HG03045 (cell line): ENCODE data around the gene CARMIL1.
"Not testable (repeated sequence)": the region's sequence is repeated elsewhere in the genome, so short reads cannot be mapped to it uniquely, and the experiment has no call there.

Experiments
- ATAC-seq: cut with Tn5 transposase; IDR thresholded peaks from one replicate; pipeline ENCODE4 v1.9.1; 2021; ENCODE audit warnings: mild to moderate bottlenecking, moderate library complexity; ENCODE audit not compliant: unreplicated experiment

CARMIL1 gene

DNA sequence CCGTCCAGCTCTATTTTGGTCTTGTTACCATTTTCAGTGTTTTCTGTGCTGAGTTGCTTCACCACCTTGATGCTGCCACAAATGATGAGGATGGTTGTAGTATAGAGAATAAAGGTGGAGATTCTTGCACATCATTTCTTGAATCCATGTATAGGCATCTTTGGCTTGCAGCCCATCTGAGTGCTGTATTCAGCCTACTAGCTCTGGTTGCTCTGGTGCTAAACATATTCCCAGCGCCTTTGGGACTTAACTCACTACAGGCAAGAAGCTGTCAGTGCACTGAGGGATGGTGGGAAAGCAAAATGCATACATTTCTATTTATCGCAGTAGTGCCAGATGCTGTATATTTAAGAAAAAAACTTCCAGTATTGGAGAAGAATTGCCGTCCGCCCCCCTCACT, 86.0 kb downstream of the CARMIL1 start:
- ATAC-seq, result no peak

DNA sequence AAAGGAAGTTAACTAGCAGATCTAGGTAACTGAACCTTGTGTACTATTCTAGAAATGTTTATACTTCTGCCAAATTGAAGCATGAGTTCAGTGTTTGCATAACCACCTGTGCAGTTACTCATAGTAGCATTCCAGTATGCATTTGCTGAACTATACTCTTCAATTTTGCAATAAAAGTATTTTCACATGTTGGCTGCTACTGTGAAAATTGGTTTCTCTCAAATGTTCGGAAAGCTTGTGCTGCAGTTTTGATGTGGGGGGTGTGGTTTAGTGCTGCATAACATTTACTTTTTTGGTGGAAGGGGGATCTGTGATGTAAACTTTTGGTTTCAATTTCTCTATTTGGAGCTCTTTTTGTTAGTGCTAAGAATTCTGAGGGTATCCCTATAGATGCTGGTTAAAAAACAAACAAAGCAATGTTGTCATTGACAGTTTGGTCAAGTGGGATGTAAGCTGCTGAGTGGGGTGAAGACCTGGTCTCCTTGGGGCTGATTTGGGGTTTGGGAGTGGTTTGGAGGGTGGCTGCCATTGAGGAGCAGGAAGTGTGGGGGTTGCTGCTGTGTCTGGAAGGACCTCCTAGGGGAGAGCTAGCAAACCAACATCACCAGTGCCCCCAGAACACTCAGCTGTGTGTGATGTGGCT, 87.8 kb downstream of the CARMIL1 start:
- ATAC-seq, result no peak

DNA sequence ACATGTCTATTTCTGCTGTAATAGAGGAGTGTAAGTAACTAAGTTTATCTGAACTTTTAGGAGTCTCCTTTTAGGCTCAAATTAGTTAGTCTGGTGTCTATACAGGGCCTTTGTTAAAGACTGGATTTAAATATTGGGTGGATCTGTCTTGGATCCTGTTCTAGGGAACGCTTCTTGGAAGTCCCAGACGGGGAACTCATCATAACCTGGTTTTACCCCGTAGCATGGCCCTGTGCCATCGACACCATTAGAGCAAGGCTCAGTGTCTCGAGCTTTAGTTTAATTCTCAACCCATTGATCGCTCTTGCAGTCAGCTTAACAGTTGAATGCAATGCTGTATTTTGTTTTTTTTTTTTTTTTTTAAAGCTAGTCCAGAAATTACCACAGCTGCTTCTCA, 89.9 kb downstream of the CARMIL1 start:
- ATAC-seq, result no peak

DNA sequence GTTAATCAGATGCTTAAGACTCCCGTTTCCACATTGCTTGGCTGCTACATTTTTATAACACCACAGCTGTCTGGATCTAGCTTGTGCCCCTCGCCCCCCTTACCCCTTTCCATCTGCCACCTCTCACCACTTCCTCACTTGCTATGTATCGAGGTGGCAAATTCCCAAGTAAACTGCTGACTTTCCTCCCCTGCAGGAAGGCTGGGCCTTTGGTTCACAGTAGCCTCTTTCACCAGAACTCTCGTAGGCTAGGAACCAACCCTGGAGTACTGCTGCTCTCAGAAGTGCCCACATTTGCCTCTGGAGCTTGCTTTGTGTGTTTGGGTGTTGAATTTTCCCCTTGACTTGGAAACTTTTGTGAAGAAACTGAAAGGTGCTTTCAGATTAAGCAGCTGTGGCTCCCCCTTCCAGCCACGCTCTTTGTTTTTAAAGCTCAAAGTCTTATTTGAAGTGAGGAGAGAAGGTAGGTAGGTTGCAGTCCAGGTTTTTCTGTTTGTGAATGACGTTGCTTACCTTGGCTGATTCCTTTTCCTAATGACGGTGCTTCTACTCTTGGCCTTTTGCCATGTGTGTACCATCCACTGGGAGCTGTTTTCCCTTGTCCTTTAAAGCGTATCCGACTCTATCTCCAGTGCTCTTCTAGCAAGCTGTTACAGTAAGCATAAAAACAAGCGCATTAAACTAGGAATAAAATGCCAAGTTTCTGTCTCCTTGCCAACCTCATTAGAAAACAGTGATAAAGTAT, 90.4 kb downstream of the CARMIL1 start:
- no peak for ATAC-seq

DNA sequence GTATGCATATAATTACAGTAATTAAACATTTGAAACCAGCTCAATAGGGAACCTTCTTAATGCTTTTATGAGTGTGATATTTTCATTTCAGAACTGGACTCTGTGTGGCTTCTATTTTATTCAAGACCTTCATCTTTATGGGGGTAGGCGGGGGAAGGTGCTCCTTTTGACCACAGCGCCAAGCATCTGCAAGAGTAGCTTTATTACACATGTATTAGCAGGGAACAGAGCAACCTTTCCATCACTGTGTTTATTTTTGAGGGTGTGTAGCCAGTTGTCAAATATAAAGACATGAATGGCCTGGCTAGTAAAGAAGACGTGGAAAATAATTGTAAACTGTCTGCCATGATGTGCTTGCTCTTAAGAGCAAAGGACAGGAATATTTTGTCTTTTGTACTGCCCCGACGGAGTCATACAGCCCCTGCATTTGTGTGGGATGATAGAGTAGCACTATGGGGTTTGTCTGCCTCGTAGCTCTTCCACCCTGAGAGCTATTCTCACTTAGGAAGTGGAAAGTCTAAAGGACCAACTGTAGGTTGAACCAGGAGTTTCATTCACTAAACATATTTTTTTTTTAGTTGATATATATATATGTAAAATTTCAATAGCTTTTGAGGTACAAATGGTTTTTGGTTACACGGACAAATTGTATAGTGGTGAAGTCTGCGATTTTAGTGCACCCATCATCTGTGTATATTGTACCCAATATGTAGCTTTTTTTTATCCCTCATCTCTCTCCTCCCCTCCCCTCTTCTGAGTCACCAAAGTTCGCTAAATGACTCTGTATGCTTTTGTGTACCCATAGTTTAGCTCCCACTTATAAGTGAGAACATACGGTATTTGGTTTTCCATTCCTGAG, 91.2 kb downstream of the CARMIL1 start:
- ATAC-seq, result no peak

DNA sequence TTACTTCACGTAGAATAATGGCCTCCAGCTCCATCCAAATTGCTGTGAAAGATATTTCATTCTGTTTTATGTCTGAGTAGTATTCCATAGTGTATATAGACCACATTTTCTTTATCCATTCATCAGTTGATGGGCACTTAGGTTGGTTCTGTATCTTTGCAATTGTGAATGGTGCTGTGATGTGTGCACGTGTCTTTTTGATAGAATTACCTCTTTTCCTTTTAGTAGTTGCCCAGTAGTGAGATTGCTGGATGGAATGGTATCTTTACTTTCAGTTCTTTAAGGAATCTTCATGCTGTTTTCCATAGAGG, 91.8 kb downstream of the CARMIL1 start:
- ATAC-seq, result no peak

DNA sequence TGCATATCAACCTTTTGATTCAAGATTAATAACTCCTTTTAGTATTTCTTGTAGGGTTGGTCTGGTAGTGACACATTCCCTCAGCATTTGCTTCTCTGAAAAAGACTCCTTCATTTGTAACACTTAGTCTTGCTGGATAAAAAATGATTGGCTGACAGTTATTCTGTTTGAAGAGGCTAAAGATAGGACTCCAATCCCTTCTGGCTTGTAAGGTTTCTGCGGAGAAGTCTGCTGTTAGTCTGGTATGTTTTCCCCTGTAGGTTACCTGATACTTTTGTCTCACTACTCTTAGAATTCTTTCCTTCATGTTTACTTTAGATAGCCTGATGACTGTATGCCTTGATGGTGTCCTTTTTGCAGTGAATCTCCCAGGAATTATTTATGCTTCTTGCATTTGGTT, 96.0 kb downstream of the CARMIL1 start:
- ATAC-seq, result no peak

DNA sequence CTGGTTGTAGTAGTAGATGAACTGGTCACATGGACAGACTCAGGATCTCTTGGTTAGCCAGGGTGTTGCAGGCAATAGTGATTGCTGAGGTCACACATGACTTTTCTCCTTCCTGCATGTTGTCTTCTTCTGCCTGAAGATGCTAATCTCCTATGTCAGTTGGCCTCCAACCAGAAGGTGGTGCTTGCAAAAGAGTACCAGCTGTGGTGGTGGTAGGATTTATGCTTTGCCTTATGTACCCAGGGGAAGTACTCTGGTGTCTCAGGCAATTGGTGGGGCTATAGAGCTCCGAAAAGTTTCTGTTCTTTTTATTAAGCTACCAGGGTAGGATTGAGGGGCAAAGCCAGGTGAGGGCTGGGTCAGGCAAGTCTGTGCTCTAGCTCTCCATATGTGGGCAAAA, 98.5 kb downstream of the CARMIL1 start:
- no peak for ATAC-seq

DNA sequence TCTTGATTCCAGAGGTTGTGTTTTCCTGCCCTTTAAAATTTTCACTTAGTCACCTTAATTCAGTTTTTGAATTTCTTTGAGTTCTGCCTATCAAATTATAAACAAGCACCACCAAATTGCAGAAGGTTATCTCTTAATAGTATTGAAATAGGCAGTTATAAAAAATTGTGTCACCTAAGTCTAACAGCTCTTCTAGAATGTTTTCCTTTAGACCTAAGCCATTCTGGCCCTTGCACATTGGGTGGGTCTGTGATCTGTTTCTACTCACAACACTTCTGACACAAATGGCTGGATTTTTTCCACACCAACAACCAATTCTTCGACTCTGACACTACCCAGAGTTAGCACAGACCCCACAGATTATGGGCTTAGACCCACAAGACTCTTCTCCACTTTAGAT, 101.9 kb downstream of the CARMIL1 start:
- no peak for ATAC-seq

DNA sequence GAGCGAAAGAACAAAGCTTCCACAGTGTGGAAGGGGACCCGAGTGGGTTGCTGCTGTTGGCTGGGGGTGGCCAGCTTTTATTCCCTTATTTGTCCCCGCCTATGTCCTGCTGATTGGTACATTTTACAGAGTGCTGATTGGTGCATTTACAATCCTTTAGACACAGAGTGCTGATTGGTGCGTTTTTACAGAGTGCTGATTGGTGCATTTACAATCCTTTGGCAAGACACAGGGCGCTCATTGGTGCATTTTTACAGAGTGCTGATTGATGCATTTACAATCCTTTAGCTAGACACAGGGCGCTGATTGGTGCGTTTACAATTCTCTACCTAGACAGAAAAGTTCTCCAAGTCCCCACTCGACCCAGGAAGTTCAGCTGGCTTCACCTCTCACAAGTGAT, 103.3 kb downstream of the CARMIL1 start:
- not testable (repeated sequence) for ATAC-seq

DNA sequence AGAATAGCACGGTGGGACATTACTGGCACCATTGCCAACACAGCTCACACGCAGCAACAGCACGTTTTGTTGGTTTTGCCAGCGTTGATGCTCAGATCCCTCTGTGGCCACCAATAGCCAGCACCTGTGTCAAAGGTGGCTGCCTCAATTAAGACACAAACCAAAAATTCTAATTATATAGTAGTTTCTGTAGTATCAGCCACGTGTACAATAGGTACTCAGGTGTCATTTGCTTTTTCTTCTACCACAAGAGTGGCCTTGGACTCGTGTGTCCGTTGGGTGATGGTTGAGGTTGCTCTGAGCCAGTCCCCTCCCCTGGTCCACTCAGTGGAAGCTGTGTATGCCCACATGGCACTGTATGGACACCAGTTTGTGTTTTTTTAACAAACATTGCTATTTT, 105.1 kb downstream of the CARMIL1 start:
- ATAC-seq, result no peak

DNA sequence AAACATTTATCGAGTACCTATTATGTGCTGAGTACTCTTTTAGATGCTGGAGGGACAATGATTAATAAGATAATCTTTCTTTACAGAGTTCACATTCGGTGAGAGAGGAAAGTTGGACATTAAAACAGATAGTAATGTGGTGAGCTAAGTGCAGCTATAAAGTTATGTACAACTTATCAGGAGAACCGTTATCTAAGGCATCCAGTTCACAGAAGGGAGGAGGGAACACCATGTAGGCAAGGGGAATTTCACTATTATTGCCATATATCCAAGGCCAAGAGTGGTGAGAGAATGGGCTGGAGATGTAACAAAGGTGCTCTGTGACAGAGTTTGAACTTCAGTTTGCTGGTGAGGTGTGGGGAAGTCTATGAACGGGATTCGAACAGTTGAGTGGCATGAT, 105.8 kb downstream of the CARMIL1 start:
- no peak for ATAC-seq

DNA sequence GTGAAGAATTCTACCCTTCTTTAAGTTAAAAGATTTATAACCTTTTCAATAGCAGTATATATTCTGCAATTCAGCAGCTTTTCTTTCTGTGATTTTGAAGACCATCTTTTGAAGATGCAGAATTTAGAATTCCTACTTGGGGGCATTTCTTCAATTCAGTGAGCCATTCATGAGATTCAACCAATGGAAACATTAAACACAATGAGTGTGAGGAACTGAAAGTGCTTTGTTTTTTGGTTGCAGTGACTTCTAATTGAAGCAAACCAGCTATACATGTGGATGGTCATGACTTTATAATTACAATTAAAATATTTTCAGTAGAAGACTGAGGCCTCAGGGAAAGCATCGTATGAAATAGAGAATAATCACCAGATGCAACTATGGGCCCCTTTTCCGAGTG, 108.3 kb downstream of the CARMIL1 start:
- no peak for ATAC-seq

DNA sequence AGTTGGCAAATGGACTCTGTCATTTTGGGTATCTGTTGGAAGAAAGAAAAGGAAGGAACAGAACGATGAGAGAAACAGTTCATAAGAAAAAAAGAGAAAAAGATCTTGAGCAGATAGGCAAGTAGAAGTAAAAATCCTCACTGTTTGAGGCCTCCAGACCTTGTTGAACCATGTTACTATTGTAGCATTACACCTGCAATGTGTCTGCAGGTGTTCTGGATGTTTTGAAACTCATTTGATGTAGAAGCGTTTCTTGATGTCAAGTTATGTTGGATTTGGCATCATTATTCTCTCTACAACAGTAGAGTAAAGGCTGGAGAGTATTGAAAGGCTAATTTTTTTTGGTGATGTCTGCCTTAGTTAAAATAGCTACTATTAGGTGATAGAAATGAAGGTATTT, 108.7 kb downstream of the CARMIL1 start:
- ATAC-seq, result no peak

DNA sequence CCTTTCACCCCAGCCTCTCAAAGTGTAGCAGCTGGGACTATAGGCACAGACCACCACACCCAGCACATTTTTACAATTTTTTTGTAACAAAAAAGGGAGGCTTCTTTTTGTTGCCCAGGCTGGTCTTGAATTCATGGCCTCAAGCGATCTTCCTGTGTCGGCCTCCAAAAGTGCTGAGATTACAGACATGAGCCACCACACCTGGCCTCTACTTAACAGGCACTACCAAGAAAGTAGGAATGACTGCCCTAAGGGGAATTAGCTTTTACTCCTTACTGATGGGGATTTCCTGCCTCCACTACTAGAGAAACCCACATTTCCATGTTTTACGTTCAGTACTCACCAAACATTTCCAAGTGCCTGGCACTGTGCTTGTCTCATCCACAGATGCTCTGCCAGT, 109.6 kb downstream of the CARMIL1 start:
- no peak for ATAC-seq

DNA sequence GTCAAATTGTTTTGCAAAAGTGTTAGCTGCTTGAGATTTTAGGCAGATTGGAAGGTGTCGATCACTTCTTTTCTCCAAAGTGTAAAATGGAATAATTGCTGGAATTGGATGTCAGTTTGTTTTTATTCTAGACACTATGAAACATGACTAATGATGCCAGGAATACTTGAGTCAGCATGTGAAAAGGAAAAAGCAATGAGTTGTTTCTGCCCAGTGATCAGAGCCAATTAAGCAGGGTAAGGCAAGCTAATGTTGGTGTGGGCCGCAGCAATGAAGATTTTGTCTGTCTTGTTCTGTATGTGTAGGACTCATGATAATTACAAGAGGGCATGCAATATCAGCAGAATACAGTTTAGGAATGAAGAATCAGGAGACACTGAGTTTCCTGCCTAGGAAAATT, 110.3 kb downstream of the CARMIL1 start:
- no peak for ATAC-seq

DNA sequence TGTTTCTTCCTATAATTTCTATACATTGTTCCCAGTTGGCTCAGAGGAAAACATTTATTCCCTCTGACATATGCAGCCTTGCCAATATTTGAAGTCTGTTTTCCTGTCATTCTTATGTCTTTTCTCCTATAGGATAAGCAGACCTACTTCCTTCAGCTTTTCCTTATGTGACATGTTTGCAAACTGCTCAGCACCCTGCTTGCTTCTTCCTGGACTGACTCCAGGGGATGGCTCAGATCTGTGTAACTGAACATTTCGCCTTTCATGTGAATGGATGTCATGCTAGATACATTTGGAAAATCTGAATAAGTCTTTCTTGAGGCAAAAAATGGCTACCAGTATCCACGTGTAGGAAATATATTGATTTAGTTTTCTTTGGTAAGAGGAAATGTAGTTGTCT, 113.2 kb downstream of the CARMIL1 start:
- ATAC-seq, result no peak

DNA sequence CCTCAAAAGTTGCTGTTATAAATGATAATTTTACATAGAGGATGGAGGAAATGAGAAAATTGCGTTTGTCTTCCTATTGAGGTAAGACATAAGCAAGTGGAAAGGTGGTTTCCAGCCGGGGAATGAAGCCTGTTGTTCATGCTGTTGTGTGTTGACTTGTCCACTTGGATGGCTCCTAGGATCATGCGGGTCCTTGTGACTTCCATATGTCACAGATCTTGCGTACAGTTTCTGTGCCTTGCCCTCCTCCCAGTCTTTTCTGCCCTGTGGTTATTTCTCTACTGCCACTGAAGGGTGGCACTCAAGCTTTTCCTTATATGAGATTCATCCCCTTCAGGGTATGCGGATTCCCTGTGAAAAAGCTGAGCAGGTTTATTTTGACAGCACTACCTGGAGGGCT, 116.6 kb downstream of the CARMIL1 start:
- ATAC-seq, result no peak

DNA sequence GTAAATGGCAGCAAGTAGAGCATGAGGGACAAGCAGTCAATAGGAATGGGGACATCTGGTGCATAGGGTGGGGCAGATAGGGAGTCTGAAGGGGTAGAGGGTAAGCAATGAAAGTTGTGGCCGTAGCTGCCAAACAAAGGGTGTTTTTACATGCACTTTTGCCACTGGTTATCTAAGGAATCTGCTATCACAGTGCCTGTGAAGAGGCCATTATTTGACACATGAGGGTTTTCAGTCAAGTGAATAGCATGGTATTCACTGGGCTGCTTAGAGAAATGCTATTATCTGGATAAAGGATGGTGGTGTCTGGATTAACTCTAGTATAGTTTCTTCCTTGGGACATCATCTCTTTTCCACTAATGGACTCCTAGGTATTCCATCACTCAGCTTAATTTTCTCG, 118.2 kb downstream of the CARMIL1 start:
- no peak for ATAC-seq

DNA sequence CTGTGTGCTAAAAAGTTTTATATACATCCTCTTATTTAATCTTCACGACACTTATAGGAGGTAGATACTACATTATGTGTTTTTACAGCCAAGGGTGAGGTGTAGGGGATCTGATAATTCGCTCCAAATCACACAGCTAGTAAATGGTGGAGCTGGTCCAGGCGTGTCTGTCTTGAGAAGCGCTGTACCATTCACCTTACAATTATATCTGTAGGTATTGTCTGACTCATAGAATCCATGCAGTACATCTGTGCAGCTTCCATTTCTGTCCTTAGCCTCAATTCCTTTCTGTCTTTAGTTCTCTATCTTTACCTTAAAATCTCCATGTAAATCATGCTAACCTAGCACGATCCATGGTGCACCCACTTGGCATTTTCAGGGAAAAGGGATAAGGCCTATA, 120.7 kb downstream of the CARMIL1 start:
- no peak for ATAC-seq

DNA sequence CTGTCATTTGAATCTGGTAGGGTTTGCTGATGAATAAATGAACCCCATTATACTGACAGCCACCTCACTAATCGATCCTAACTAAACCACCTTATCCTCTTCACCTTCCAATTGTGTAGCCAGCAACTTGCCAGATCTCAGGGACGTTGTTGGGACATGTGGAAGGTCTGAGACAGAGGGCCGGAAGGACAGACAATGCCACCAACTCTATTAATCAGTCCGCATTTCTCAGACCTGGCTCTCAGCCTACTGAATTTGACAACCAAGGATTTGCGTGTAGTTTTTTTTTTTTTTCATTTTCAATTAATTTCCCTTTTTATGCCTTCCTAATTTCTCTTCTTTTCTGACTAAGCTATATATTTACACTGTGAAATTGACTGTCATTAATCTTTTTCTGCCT, 122.5 kb downstream of the CARMIL1 start:
- ATAC-seq, result no peak

DNA sequence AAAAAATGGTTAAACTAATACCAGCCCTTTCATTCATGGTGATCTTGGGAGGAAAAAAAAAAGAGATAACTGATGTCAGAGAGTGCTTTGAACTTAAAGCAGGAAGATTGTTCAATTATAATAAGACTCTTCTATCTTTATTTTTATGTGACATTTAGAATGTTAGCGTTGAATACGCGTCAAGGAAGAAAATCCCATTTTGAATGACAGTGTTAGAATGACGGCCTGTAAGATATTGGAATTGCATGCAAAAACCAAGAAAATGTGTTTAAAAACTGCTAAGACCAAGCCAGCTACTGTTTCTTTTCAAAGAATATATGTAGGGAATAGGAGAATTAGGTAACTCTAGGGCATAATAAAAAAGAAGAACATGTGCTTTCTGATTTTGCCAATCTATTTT, 123.0 kb downstream of the CARMIL1 start:
- ATAC-seq, result no peak
